Heart left ventricle (tissue), 13 donors: ENCODE results near the gene TYR.

Experiments used
- POLR2A ChIP-seq, 2 donors: fragments of 450-650 bp; IDR thresholded peaks; one replicate each; pipeline ENCODE4 v1.6.1; 2017; ENCODE audit warnings: antibody characterized with exemption in 2 of 2, mild to moderate bottlenecking in 2 of 2, moderate library complexity in 2 of 2
- TF ChIP-seq, protein P1 (sequence below), 12 donors: fragments of 200-600 bp; sonication (generic) in 4 of 12; IDR thresholded peaks; one replicate each; pipeline versions ENCODE4 v1.5.0 to v1.8.0; 2018 to 2022; ENCODE audit warnings: antibody characterized with exemption in 12 of 12, mild to moderate bottlenecking in 5 of 12
- donor health status: ischemic (EF 13 %, LVEDD 7.1; RV severe dilation, severe dysfunction).
- donor health status: DM: no; HTN: yes; CAD: no.
- donor health status: DM: no; HTN: no; CAD: no.
- donor health status: ischemic (EF 25% LVEDD 6.9; RV normal size, moderate dysfunction).
- donor health status: ischemic (EF 25% LVEDD 5.7; RV mildly dilated, moderate dysfunction).
- donor health status: ischemic (EF 35%, LVEDD 5.7; RV mildly dilated, moderate dysfunction).
- donor health status: nonischemic (EF 11% LVEDD 7.7; RV severe dilation, severe dysfunction).
- donor health status: DM: yes; HTN: yes; CAD: no.
- donor health status: PGD.
- donor health status: ischemic (EF 29% LVEDD 5.4; RV normal size, mild dysfunction).
- donor health status: nonischemic (EF 23%, LVEDD 6.1; RV moderate dilation, normal function).

DNA sequence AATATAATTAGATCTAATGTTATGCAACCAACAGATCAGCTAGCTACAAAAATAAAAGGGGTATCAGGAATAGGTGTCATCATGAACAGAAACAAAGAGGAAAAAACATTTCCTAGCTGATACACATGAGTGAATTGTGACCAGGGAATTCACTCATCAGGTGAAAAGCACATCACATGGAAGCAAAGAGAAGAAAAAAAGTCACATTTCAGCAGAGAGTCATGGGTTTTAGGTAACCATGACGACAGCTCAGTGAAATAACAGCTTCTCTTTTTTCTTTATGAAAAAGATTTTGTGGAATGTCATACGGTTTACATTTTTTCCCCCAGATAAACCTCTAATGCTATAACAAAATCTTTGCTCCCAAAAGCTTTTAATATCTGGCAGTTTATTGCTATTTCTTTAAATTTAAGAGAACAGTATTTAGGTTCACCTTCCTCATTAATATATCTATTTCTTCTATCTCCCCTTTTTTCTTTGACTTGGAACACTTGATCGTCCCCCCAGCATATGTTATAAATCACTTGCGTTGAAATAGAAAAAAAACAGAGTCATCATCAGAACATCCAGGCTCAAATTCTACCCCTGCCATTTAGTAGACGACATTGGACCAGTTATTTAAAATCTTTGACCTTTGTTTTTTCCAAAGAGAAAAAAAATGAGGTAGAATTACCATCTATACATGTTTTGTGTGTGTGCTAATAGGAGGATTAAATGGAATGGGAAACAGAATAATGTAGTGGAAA, 5.3 kb downstream of the TYR start:
- TF ChIP-seq, protein P1, sequence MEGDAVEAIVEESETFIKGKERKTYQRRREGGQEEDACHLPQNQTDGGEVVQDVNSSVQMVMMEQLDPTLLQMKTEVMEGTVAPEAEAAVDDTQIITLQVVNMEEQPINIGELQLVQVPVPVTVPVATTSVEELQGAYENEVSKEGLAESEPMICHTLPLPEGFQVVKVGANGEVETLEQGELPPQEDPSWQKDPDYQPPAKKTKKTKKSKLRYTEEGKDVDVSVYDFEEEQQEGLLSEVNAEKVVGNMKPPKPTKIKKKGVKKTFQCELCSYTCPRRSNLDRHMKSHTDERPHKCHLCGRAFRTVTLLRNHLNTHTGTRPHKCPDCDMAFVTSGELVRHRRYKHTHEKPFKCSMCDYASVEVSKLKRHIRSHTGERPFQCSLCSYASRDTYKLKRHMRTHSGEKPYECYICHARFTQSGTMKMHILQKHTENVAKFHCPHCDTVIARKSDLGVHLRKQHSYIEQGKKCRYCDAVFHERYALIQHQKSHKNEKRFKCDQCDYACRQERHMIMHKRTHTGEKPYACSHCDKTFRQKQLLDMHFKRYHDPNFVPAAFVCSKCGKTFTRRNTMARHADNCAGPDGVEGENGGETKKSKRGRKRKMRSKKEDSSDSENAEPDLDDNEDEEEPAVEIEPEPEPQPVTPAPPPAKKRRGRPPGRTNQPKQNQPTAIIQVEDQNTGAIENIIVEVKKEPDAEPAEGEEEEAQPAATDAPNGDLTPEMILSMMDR (IDR thresholded peaks at IDR 0.05): no peak
- no peak for TF ChIP-seq POLR2A (IDR thresholded peaks at IDR 0.05)
